GM18526 (cell line): ENCODE results near the gene ITGB3BP.

Experiments used
- POLR2A ChIP-seq: IDR thresholded peaks from 3 replicates; pipeline ENCODE4 v1.6.1; 2011; ENCODE audit not compliant: insufficient read length; ENCODE audit errors: extremely low read depth

Gene ITGB3BP

GRCh38 chr1:63403386-63403785 is 119.6 kb downstream of the ITGB3BP start:
- TF ChIP-seq POLR2A, result no peak

DNA sequence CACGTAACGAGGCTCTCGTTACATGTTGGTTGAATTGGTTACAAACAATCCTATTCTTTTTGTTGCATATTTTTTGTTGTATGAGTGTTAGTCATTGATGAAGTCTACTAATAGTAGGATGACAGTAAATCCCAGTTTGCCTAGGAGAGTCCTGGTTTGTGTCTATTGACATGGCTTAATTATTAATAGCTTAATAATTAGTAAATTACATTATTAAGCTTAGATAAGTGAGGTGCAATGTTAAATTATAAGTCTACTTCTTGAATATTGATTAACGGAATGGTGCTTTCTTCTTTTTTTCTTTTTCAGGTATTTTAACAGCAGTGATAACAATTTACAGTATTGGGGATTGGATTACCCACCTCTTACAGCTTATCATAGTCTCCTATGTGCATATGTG is 121.1 kb downstream of the ITGB3BP start:
- no peak for TF ChIP-seq POLR2A
